ENCODE results near the gene TMOD1.

GRCh38 chr9:97645720-97646119 lies 144.3 kb downstream of the TMOD1 start:
- TF ChIP-seq CTCF (conservative IDR thresholded peaks at IDR 0.05 in 1 of 2, IDR thresholded peaks at IDR 0.05 in 1 of 2; ENCODE audit: low read depth in 1 of 2, low read length in 2 of 2) (no peak), EZH2 (IDR thresholded peaks at IDR 0.05; ENCODE audit: low read length, missing control alignments) (no peak)

All from fibroblast of lung (primary cell).